Astrocyte of the cerebellum (primary cell): Measurements from ENCODE around the gene LMF2.

Experiments
- DNase-seq: peaks from one replicate; pipeline ENCODE4 v3.0.0-alpha.2; 2011; ENCODE audit warnings: low read depth
- H3K4me3 ChIP-seq: 2 replicates; pipeline ENCODE4 v1.5.1; 2011; ENCODE audit warnings: mild to moderate bottlenecking, low read depth, low read length, moderate library complexity
- in situ Hi-C: cut with HindIII; loops from 2 replicates; pipeline ENCODE4 v1.10.0; 2017; ENCODE audit warnings: low sequenced_read_pairs
- TF ChIP-seq, protein P1 (sequence below): IDR thresholded peaks from 2 replicates; pipeline ENCODE4 v1.5.1; 2012; ENCODE audit warnings: low read length, low read depth, moderate library complexity, mild to moderate bottlenecking; ENCODE audit errors: missing control alignments

LMF2 gene

DNA sequence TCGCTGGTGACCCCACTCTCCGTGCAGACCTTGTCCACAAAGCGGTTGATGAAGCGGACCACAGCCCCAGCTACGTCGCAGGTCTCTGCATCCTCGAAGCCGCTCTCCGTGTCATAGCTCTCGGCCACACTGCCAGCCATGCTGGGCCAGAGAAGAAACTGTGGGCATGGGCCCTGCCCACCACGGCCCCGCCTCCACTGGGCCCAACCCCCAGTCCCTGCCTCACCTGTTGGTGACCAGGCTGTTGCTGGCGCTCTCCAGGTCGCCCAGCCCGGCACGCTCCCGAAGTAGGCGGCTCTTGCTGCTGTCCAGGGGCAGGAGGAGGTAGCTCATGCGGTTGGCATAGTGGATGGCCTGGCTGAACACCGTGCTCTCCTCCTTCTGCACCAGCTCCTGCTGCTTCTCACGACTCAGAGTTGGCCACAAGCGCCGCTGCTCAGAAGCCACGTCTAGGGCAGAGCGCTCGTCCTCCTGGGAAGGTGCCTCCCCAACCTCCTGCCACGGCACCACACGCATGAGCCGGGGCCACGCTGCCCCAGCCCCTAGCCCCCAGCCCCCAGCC lies 45.4 kb downstream of the LMF2 start:
- DNase-seq: no peak
- TF ChIP-seq, protein P1, sequence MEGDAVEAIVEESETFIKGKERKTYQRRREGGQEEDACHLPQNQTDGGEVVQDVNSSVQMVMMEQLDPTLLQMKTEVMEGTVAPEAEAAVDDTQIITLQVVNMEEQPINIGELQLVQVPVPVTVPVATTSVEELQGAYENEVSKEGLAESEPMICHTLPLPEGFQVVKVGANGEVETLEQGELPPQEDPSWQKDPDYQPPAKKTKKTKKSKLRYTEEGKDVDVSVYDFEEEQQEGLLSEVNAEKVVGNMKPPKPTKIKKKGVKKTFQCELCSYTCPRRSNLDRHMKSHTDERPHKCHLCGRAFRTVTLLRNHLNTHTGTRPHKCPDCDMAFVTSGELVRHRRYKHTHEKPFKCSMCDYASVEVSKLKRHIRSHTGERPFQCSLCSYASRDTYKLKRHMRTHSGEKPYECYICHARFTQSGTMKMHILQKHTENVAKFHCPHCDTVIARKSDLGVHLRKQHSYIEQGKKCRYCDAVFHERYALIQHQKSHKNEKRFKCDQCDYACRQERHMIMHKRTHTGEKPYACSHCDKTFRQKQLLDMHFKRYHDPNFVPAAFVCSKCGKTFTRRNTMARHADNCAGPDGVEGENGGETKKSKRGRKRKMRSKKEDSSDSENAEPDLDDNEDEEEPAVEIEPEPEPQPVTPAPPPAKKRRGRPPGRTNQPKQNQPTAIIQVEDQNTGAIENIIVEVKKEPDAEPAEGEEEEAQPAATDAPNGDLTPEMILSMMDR: no peak
- H3K4me3 ChIP-seq: no peak overlapping the region
- in situ Hi-C loops: no loop called here

GRCh38 chr22:50461536-50461935 lies 46.0 kb downstream of the LMF2 start:
- no peak overlapping the region for H3K4me3 ChIP-seq
- in situ Hi-C loops: no loop called here
- no peak for DNase-seq
- TF ChIP-seq, protein P1: no peak

- in situ Hi-C loops: no loop called here
- TF ChIP-seq, protein P1: no peak
- H3K4me3 ChIP-seq: no peak overlapping the region
- no peak for DNase-seq
Measured at GRCh38 chr22:50460938-50461337, 46.6 kb downstream of the LMF2 start.

DNA sequence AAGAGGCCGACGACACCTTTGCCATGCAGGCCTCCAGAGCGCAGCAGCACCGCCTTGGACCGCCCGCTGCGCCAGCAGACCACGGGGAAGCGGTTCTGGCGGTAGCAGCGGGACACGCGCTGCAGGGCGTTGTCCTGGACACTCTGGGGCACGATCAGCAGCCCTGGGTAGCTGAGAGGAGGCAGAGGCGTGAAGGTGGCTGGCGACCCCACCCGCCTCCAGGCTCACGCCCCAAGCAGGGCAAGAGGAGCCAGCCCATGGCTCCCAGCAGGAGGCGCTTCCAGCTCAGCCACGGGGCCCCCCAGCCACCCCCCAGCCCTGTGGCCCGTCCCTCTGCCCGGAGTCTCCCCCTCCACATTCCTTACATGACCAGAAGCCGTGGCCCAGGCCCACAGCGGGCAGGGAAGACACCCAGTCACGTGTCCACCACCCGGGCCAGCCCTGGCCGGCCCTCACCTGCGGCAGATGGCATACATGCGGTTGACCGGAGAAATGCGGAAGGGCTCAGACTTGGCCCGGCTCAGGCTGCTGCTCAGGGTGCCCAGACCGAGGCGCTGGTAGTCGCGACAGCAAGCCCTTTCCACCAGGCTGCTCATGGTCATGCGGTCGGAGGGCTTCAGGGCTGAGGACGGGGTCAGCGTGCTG lies 47.9 kb downstream of the LMF2 start:
- TF ChIP-seq, protein P1: no peak
- DNase-seq: no peak
- in situ Hi-C loops: no loop called here
- no peak overlapping the region for H3K4me3 ChIP-seq

- no peak for DNase-seq
- H3K4me3 ChIP-seq: no peak overlapping the region
- in situ Hi-C loops: no loop called here
- TF ChIP-seq, protein P1: no peak
Measured at GRCh38 chr22:50459016-50459415, 48.5 kb downstream of the LMF2 start.

DNA sequence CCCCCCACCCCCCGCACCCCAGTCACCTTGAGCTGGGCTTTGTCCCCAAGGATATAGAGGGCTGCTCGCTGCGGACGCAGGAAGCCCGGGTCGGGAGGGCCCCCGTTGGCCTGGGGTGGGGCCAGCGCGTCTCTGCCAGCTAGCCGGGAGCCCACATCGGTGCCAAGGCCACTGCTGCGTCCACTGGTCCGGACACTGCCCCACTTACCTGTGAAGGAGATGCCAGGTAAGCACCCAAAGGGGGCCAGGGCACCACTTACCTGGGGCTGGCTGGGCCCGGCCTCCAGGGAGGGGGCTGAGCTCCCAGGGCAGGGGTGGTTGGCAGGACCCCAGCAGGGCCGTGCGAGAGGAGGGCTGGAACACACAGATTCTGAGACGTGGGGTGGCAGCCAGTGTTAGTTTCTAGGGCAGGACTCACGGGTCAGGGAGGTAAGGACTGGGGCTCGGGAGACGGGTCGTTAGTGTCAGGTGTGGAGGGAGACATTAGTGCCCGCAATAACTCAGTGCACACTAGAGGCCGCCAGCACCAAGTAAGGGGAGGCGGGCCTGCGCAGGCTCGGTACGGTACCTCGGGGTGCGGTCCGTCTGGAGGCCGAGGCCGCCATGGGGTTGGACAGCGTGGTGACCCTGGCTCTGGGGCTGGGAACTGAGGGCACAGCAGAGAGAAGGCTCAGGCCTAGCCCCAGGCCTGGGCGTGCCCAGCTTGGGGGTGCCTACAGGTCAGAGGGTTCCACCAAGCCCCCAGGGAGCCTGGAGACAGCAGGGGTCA lies 50.9 kb downstream of the LMF2 start:
- no peak for DNase-seq
- no peak overlapping the region for H3K4me3 ChIP-seq
- TF ChIP-seq, protein P1: peak; percentile 22
- in situ Hi-C loops: no loop called here
